A549 (cell line): ENCODE measurements around the gene CCND2. TPM values are rescaled to one million over a fixed set of nuclear protein-coding genes. Genes with fewer than 3 reads are reported as not detected.

Experiments
- ATAC-seq, 2 experiments: fragments of 200-7000 bp in 1 of 2; fragments of >200 bp in 1 of 2; cut with Nextera tagmentation in 1 of 2; cut with Tn5 transposase in 1 of 2; 3 replicates each; pipeline versions ENCODE4 v1.8.0 to v1.9.1; 2018 to 2020; ENCODE audit warnings: mild to moderate bottlenecking in 1 of 2, moderate library complexity in 1 of 2
- CTCF ChIA-PET: fragments of 300-600 bp; sonication (Branson Sonifier 250); formaldehyde crosslinking; extraction: SDS; loops from one replicate; lab custom pipeline; 2021; ENCODE audit warnings: antibody characterized with exemption, inconsistent platforms; lab: Yijun Ruan, JAX
- POLR2A ChIA-PET: fragments of 350-600 bp; formaldehyde crosslinking; extraction: SDS; loops from one replicate; lab custom pipeline; 2021; ENCODE audit warnings: antibody characterized with exemption, inconsistent platforms; lab: Yijun Ruan, JAX
- DNase-seq, 2 experiments: peaks; one replicate each; pipeline versions ENCODE4 v3.0.0 to v3.0.0-alpha.2; 2011 to 2016; ENCODE audit warnings: low read depth in 1 of 2, low spot score in 1 of 2
- FAIRE-seq: peaks from 2 replicates; lab custom pipeline; 2011; peaks lifted over from hg19 to GRCh38; lab: Jason Lieb, UNC
- H3K27ac ChIP-seq, 2 experiments: fragments of >200 bp; sonication (Bioruptor Twin); formaldehyde crosslinking; 3 replicates each; pipeline ENCODE4 v1.5.1; 2016 to 2017
- H3K4me1 ChIP-seq: fragments of >200 bp; sonication (Bioruptor Twin); formaldehyde crosslinking; 3 replicates; pipeline ENCODE4 v1.6.1; 2016
- H3K4me2 ChIP-seq: fragments of >200 bp; sonication (Bioruptor Twin); formaldehyde crosslinking; 3 replicates; pipeline ENCODE4 v1.6.1; 2016
- H3K4me3 ChIP-seq: fragments of >200 bp; sonication (Bioruptor Twin); formaldehyde crosslinking; 3 replicates; pipeline ENCODE4 v1.5.1; 2016
- H3K9me3 ChIP-seq: fragments of >200 bp; sonication (Bioruptor Twin); formaldehyde crosslinking; 3 replicates; pipeline ENCODE4 v1.6.1; 2016
- CBX8 ChIP-seq: fragments of 200-600 bp; sonication (generic); IDR thresholded peaks from 2 replicates; pipeline ENCODE4 v1.6.1; 2016
- CEBPB ChIP-seq, 2 experiments: fragments of >200 bp in 1 of 2; sonication (Bioruptor Twin) in 1 of 2; formaldehyde crosslinking in 1 of 2; IDR thresholded peaks; 2 replicates each; pipeline ENCODE4 v1.6.1; 2012 to 2016
- EHF ChIP-seq: fragments of 250-450 bp; sonication (Bioruptor Pico); IDR thresholded peaks from 2 replicates; pipeline ENCODE4 v1.5.0; 2020; ENCODE audit warnings: mild to moderate bottlenecking
- EHMT2 ChIP-seq: fragments of 200-600 bp; sonication (generic); IDR thresholded peaks from 2 replicates; pipeline ENCODE4 v1.6.1; 2016; ENCODE audit warnings: antibody characterized with exemption, low read depth, mild to moderate bottlenecking, moderate library complexity
- ESRRA ChIP-seq: fragments of 150-350 bp; IDR thresholded peaks from 2 replicates; pipeline ENCODE4 v1.6.1; 2014; ENCODE audit warnings: mild to moderate bottlenecking, low read length, borderline replicate concordance
- FOSB ChIP-seq: fragments of 250-450 bp; sonication (Bioruptor Pico); IDR thresholded peaks from 2 replicates; pipeline ENCODE4 v1.5.0; 2020; ENCODE audit warnings: mild to moderate bottlenecking, moderate library complexity
- FOSL2 ChIP-seq, 2 experiments: fragments of 450-650 bp in 1 of 2; fragments of >200 bp in 1 of 2; sonication (Bioruptor Twin) in 1 of 2; formaldehyde crosslinking; IDR thresholded peaks; 2 replicates each; pipeline versions ENCODE4 v1.5.0 to v1.6.1; 2016 to 2020; ENCODE audit warnings: mild to moderate bottlenecking in 1 of 2, moderate library complexity in 1 of 2
- FOXS1 ChIP-seq: fragments of 250-450 bp; sonication (Bioruptor Pico); IDR thresholded peaks from 2 replicates; pipeline ENCODE4 v1.5.0; 2020; ENCODE audit warnings: mild to moderate bottlenecking, moderate library complexity
- GATA3 ChIP-seq: IDR thresholded peaks from 2 replicates; pipeline ENCODE4 v1.6.1; 2012; ENCODE audit warnings: borderline replicate concordance
- HDAC2 ChIP-seq: fragments of 200-600 bp; sonication (generic); IDR thresholded peaks from 2 replicates; pipeline ENCODE4 v1.6.1; 2016
- HEYL ChIP-seq: fragments of 250-450 bp; sonication (Bioruptor Pico); IDR thresholded peaks from 2 replicates; pipeline ENCODE4 v1.8.0; 2021; ENCODE audit warnings: mild to moderate bottlenecking, moderate library complexity
- HOXB13 ChIP-seq: fragments of 250-450 bp; sonication (Bioruptor Pico); IDR thresholded peaks from 2 replicates; pipeline ENCODE4 v1.5.0; 2020; ENCODE audit warnings: low read depth, mild to moderate bottlenecking, moderate library complexity
- HOXB5 ChIP-seq: fragments of 250-450 bp; sonication (Bioruptor Pico); IDR thresholded peaks from 2 replicates; pipeline ENCODE4 v1.5.0; 2020; ENCODE audit warnings: mild to moderate bottlenecking, moderate library complexity
- JUN ChIP-seq, 2 experiments: fragments of >200 bp; sonication (Bioruptor Twin); formaldehyde crosslinking; IDR thresholded peaks; 2 replicates in 1 of 2; 3 replicates in 1 of 2; pipeline ENCODE4 v1.6.1; 2016 to 2017
- MAFK ChIP-seq: fragments of 450-650 bp; IDR thresholded peaks from 2 replicates; pipeline ENCODE4 v1.6.1; 2014; ENCODE audit not compliant: partially characterized antibody
- MAZ ChIP-seq: fragments of 150-350 bp; IDR thresholded peaks from 2 replicates; pipeline ENCODE4 v1.6.1; 2014; ENCODE audit warnings: antibody characterized with exemption, low read depth, low read length, borderline replicate concordance
- NFE2L2 ChIP-seq: fragments of 150-350 bp; conservative IDR thresholded peaks from 2 replicates; pipeline ENCODE4 v1.6.1; 2014; ENCODE audit warnings: low read length
- PHF8 ChIP-seq: fragments of 200-600 bp; sonication (generic); IDR thresholded peaks from 2 replicates; pipeline ENCODE4 v1.6.1; 2016; ENCODE audit warnings: low read depth, mild to moderate bottlenecking, antibody characterized with exemption, moderate library complexity, borderline replicate concordance
- RAD21 ChIP-seq, 2 experiments: fragments of >200 bp in 1 of 2; sonication (Bioruptor Twin) in 1 of 2; formaldehyde crosslinking in 1 of 2; IDR thresholded peaks in 1 of 2; conservative IDR thresholded peaks in 1 of 2; 2 replicates in 1 of 2; 3 replicates in 1 of 2; pipeline ENCODE4 v1.6.1; 2012 to 2018; ENCODE audit warnings: inconsistent platforms in 1 of 2
- RARB ChIP-seq: fragments of 250-450 bp; sonication (Bioruptor Pico); IDR thresholded peaks from 2 replicates; pipeline ENCODE4 v1.8.0; 2021; ENCODE audit warnings: mild to moderate bottlenecking, moderate library complexity
- RFX5 ChIP-seq: fragments of 450-650 bp; IDR thresholded peaks from 2 replicates; pipeline ENCODE4 v1.7.1; 2014; ENCODE audit warnings: antibody characterized with exemption, mild to moderate bottlenecking, moderate library complexity
- RNF2 ChIP-seq: fragments of 200-600 bp; sonication (generic); IDR thresholded peaks from 2 replicates; pipeline ENCODE4 v1.6.1; 2016; ENCODE audit warnings: low read depth, mild to moderate bottlenecking, antibody characterized with exemption, moderate library complexity, borderline replicate concordance
- SMC3 ChIP-seq: fragments of >200 bp; sonication (Bioruptor Twin); formaldehyde crosslinking; IDR thresholded peaks from 3 replicates; pipeline ENCODE4 v1.6.1; 2018; ENCODE audit warnings: inconsistent platforms
- WGBS: methylation state at CpG from one replicate; pipeline ENCODE4 v1.1.6; 2017; ENCODE audit errors: missing lambda C conversion rate; 5-methylcytosine and 5-hydroxymethylcytosine counted together
- polyA plus RNA-seq, 4 experiments: library from polyadenylated mRNA; depleted of rRNA in 3 of 4; stranded (reverse); fragments of >200 nt; fragmentation: RNase III in 1 of 4; extraction: RNeasy Plus Mini Kit Qiagen cat#74134 plus additional on column Dnase treatment in 1 of 4; gene quantifications; 2 replicates in 3 of 4; 3 replicates in 1 of 4; pipeline ENCODE4 v1.2.3, GENCODE V29; 2011 to 2017
- TF ChIP-seq, protein P1 (sequence below): fragments of >200 bp; sonication (Bioruptor Twin); formaldehyde crosslinking; IDR thresholded peaks from 2 replicates; pipeline ENCODE4 v1.6.1; 2016
- TF ChIP-seq, protein P2 (sequence below): fragments of >200 bp; sonication (Bioruptor Twin); formaldehyde crosslinking; IDR thresholded peaks from 3 replicates; pipeline ENCODE4 v1.6.1; 2016
- TF ChIP-seq, protein P3 (sequence below): IDR thresholded peaks from 2 replicates; pipeline ENCODE4 v1.6.1; 2012
- TF ChIP-seq, protein P4 (sequence below): fragments of 150-350 bp; IDR thresholded peaks from 2 replicates; pipeline ENCODE4 v1.6.1; 2014; ENCODE audit warnings: low read depth, mild to moderate bottlenecking, low read length

Gene CCND2
- polyA plus RNA-seq, 2 of the 4 experiments (the other 2 are of a cell fraction): 0.18 TPM; not detected in 1

DNA sequence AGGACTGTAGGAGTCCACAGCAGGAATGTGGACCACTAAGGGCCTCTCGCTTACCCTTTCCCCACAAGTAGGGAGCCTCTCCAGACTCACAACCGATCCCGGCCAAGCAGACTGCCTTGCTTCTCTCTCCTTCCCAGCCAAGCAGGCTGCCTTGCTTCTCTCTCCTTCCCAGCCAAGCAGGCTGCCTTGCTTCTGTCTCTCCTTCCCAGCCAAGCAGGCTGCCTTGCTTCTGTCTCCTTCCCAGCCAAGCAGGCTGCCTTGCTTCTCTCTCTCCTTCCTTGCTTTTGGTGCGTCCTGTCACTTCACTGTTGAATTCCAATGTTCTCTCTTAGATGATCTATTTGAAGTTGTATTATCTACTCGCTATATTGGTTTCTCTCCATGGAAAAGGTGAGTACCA, 32.6 kb upstream of the CCND2 start:
- H3K27ac ChIP-seq: no peak overlapping the region
- no peaks in the 10 kb centered on the region for H3K4me1 ChIP-seq
- CTCF ChIA-PET: no interaction called here
- POLR2A ChIA-PET: no interaction called here
- no peak for FAIRE-seq
- DNase-seq: no peak
- TF ChIP-seq, protein P1, sequence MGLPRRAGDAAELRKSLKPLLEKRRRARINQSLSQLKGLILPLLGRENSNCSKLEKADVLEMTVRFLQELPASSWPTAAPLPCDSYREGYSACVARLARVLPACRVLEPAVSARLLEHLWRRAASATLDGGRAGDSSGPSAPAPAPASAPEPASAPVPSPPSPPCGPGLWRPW: no peak
- TF ChIP-seq HOXB5 (CRISPR knock-in tag): no peak
- H3K9me3 ChIP-seq: no peaks in the 10 kb centered on the region; the same call in 2 of the 3 replicates
- ATAC-seq: no peak
- H3K4me3 ChIP-seq: no peak overlapping the region
- H3K4me2 ChIP-seq: no peak overlapping the region
- WGBS: 8% methylated on average over 5 of the region's 5 CpGs

DNA sequence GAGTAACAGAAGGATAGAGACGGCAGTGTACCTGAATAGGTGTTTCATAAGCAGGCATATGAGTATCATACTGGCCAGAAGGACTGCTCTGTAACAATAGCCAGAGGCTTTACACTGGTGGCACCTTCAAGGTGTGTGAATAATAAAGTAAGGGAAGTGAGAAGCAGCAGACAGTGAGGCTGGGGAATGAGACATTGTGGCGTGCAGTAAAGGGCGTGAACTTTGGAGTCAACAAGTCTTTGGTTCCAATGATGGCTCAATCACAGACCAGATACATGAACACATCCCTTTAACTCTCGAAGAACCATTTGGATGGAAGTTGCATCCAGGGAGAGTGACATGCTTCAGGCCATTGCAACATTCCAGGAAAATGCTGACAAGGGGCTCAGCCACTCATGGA, 32.0 kb upstream of the CCND2 start:
- under 1% methylated on average over 4 of the region's 4 CpGs for WGBS
- ChIA-PET POLR2A (no interaction called here), CTCF (no interaction called here)
- H3K4me1 ChIP-seq: no peaks in the 10 kb centered on the region
- TF ChIP-seq PHF8 (no peak), FOSL2 (IDR thresholded peaks at IDR 0.05) (no peak), FOSL2 (CRISPR knock-in tag; IDR thresholded peaks at IDR 0.05) (no peak), CBX8 (no peak), RNF2 (no peak), MAFK (no peak), FOSB (CRISPR knock-in tag) (no peak), SMC3 (no peak), CEBPB (IDR thresholded peaks at IDR 0.05) (no peak), MAZ (no peak), JUN (IDR thresholded peaks at IDR 0.05) (no peak), RAD21 (conservative IDR thresholded peaks at IDR 0.05 in 1 of 2, IDR thresholded peaks at IDR 0.05 in 1 of 2) (no peak), HDAC2 (no peak), EHMT2 (no peak)
- TF ChIP-seq, protein P2, sequence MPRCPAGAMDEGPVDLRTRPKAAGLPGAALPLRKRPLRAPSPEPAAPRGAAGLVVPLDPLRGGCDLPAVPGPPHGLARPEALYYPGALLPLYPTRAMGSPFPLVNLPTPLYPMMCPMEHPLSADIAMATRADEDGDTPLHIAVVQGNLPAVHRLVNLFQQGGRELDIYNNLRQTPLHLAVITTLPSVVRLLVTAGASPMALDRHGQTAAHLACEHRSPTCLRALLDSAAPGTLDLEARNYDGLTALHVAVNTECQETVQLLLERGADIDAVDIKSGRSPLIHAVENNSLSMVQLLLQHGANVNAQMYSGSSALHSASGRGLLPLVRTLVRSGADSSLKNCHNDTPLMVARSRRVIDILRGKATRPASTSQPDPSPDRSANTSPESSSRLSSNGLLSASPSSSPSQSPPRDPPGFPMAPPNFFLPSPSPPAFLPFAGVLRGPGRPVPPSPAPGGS: no peak
- H3K27ac ChIP-seq: no peak overlapping the region
- FAIRE-seq (no peak), DNase-seq (no peak), ATAC-seq (no peak)
- H3K9me3 ChIP-seq: no peaks in the 10 kb centered on the region; the same call in 2 of the 3 replicates
- H3K4me3 ChIP-seq: no peak overlapping the region
- no peak overlapping the region for H3K4me2 ChIP-seq

DNA sequence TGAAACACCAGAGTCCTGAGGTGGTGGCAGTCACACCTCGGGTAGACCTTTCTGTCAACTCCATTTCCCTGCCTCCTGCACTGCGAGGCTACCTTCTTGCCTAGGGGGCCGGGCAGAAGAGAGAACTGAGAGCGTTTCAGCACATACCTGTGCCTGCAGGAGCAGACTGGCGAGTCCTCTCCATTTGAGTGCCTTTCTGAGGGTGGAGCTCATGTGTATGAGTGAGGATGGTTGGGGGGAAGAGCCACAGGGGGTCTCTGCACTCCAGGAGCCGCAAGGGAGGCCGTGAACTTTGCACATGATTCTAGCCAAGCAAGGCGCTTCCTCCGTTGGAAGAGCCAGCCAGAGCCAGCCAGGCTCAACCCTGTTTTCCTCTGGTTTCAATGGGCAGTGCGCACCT, 31.0 kb upstream of the CCND2 start:
- DNase-seq: no peak
- TF ChIP-seq RNF2 (no peak), RARB (no peak), EHF (CRISPR knock-in tag) (no peak), HEYL (CRISPR knock-in tag) (no peak), HOXB13 (no peak), FOXS1 (CRISPR knock-in tag) (no peak), RFX5 (no peak), NFE2L2 (no peak), ESRRA (no peak), GATA3 (no peak)
- TF ChIP-seq, protein P3, sequence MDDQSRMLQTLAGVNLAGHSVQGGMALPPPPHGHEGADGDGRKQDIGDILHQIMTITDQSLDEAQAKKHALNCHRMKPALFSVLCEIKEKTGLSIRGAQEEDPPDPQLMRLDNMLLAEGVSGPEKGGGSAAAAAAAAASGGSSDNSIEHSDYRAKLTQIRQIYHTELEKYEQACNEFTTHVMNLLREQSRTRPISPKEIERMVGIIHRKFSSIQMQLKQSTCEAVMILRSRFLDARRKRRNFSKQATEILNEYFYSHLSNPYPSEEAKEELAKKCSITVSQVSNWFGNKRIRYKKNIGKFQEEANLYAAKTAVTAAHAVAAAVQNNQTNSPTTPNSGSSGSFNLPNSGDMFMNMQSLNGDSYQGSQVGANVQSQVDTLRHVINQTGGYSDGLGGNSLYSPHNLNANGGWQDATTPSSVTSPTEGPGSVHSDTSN: no peak
- TF ChIP-seq, protein P4, sequence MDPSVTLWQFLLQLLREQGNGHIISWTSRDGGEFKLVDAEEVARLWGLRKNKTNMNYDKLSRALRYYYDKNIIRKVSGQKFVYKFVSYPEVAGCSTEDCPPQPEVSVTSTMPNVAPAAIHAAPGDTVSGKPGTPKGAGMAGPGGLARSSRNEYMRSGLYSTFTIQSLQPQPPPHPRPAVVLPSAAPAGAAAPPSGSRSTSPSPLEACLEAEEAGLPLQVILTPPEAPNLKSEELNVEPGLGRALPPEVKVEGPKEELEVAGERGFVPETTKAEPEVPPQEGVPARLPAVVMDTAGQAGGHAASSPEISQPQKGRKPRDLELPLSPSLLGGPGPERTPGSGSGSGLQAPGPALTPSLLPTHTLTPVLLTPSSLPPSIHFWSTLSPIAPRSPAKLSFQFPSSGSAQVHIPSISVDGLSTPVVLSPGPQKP: no peak
- no peaks in the 10 kb centered on the region; the same call in 2 of the 3 replicates for H3K9me3 ChIP-seq
- WGBS: 6% methylated on average over 9 of the region's 10 CpGs
- POLR2A ChIA-PET: no interaction called here
- H3K4me2 ChIP-seq: no peak overlapping the region
- no peak for ATAC-seq
- CTCF ChIA-PET: no interaction called here
- no peak overlapping the region for H3K27ac ChIP-seq
- H3K4me3 ChIP-seq: no peak overlapping the region
- no peaks in the 10 kb centered on the region for H3K4me1 ChIP-seq
- FAIRE-seq: no peak
